Esophagus squamous epithelium (tissue), 5 donors: ENCODE results near the gene CYP2U1. TPM values are rescaled to one million over a fixed set of nuclear protein-coding genes. Genes with fewer than 3 reads are reported as not detected.

Source experiments
- DNase-seq: peaks from one replicate; lab custom pipeline; 2025; lab: John Stamatoyannopoulos, UW
- H3K27ac ChIP-seq, 4 donors: fragments of 200-600 bp; sonication (generic); one replicate each; pipeline ENCODE4 v1.5.1; 2016 to 2019; ENCODE audit warnings: mild to moderate bottlenecking in 1 of 4
- H3K27me3 ChIP-seq, 4 donors: fragments of 200-600 bp; sonication (generic); 1 replicate in 3 of 4; 2 replicates in 1 of 4; pipeline versions ENCODE4 v1.5.1 to v1.6.0; 2017 to 2021; ENCODE audit warnings: antibody characterized with exemption in 1 of 4
- H3K36me3 ChIP-seq, 3 donors: fragments of 200-600 bp; sonication (generic); one replicate each; pipeline ENCODE4 v1.5.1; 2016 to 2019
- H3K4me1 ChIP-seq, 3 donors: fragments of 200-600 bp; sonication (generic); one replicate each; pipeline ENCODE4 v1.5.1; 2017 to 2019
- H3K4me3 ChIP-seq, 4 donors: fragments of 200-600 bp; sonication (generic); 1 replicate in 3 of 4; 2 replicates in 1 of 4; pipeline ENCODE4 v1.5.1; 2016 to 2019; ENCODE audit warnings: mild to moderate bottlenecking in 2 of 4, moderate library complexity in 1 of 4
- H3K9me3 ChIP-seq, 3 donors: fragments of 200-600 bp; sonication (generic); one replicate each; pipeline ENCODE4 v1.5.1; 2016 to 2019
- POLR2A ChIP-seq, 4 donors: fragments of 450-650 bp; IDR thresholded peaks; one replicate each; pipeline ENCODE4 v1.6.1; 2017; ENCODE audit warnings: antibody characterized with exemption in 4 of 4, mild to moderate bottlenecking in 4 of 4, moderate library complexity in 3 of 4
- WGBS, 2 donors: methylation state at CpG; one replicate each; pipeline ENCODE4 v1.1.5; 2018; 5-methylcytosine and 5-hydroxymethylcytosine counted together
- intact Hi-C: fragments of 100-400 bp; cut with DNase I; formaldehyde crosslinking; loops from one replicate; pipeline ENCODE4 v1.15.0; 2022
- total RNA-seq, 4 donors: library from RNA; depleted of rRNA; stranded (reverse); fragments of >200 nt; gene quantifications; one replicate each; pipeline ENCODE4 v1.1.0, GENCODE V29; 2016
- TF ChIP-seq, protein P1 (sequence below), 6 experiments: fragments of 450-650 bp in 4 of 6; fragments of 200-600 bp in 2 of 6; sonication (generic) in 2 of 6; IDR thresholded peaks; one replicate each; pipeline ENCODE4 v1.5.1; 2016 to 2019; ENCODE audit warnings: antibody characterized with exemption in 6 of 6, mild to moderate bottlenecking in 4 of 6, moderate library complexity in 4 of 6
- donor health status: DM: yes; HTN: yes; CAD: no.

The CYP2U1 gene
- total RNA-seq, 4 donors from 2014 or later, result 1.8 to 8.4 (median 4.5) TPM

DNA sequence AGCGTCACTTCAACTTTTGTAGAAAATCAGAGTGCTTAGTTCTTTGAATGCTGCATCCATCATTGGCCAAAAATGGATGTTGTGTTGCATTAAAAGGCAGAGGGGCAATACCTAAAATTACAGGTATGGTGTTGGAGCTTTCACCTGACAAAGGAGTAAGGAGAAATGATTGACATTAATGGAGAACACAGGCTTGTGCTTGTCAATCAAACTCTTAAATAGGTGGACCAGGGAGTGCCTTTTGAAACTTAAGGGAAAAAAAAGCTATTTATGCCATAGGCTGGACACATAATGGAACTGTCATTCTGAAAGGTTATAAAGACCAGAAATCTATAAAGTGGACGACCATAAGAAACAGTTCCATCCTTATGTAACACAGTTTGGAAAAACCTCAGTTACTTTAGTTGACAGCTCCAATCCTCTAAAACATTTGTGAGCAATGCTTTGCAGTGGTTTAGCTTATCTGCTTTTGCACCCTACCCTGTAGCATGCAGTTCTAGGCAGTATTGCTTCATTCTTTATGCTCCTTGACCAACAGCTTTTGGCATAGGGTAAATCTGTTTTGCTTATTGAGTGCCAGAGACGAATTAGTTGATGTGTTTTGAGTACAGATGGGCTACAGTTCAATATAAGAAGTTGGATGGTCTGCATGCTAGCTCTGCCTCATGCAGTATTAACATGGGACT is 60.7 kb downstream of the CYP2U1 start:
- WGBS, 2 donors, result 49 to 70% methylated on average over 3 of the region's 3 CpGs
- Histone ChIP-seq H3K4me3 (peak overlapping the region in 2 of 4 donors; percentile 82 to 88), H3K27ac (peak overlapping the region in 3 of 4 donors; percentile 17 to 94 (median 90)), H3K36me3 (no peaks in the 10 kb centered on the region), H3K27me3 (no peaks in the 10 kb centered on the region), H3K9me3 (no peaks in the 10 kb centered on the region), H3K4me1 (peaks cover 7 to 69% (median 31%) of the 10 kb centered on the region in 3 donors)
- intact Hi-C loops, result no loop called here
- TF ChIP-seq, protein P1, sequence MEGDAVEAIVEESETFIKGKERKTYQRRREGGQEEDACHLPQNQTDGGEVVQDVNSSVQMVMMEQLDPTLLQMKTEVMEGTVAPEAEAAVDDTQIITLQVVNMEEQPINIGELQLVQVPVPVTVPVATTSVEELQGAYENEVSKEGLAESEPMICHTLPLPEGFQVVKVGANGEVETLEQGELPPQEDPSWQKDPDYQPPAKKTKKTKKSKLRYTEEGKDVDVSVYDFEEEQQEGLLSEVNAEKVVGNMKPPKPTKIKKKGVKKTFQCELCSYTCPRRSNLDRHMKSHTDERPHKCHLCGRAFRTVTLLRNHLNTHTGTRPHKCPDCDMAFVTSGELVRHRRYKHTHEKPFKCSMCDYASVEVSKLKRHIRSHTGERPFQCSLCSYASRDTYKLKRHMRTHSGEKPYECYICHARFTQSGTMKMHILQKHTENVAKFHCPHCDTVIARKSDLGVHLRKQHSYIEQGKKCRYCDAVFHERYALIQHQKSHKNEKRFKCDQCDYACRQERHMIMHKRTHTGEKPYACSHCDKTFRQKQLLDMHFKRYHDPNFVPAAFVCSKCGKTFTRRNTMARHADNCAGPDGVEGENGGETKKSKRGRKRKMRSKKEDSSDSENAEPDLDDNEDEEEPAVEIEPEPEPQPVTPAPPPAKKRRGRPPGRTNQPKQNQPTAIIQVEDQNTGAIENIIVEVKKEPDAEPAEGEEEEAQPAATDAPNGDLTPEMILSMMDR (IDR thresholded peaks at IDR 0.05), result no peak
- no peak for TF ChIP-seq POLR2A (IDR thresholded peaks at IDR 0.05)
- no peak for DNase-seq

- Histone ChIP-seq H3K4me1 (peaks cover 7 to 61% (median 16%) of the 10 kb centered on the region in 3 donors), H3K36me3 (peaks cover 0 to 2% (median 0%) of the 10 kb centered on the region in 3 donors), H3K4me3 (no peak overlapping the region), H3K27me3 (no peaks in the 10 kb centered on the region), H3K27ac (peak overlapping the region in 1 of 4 donors; percentile 8), H3K9me3 (no peaks in the 10 kb centered on the region)
- intact Hi-C loops, result no loop called here
- WGBS, 2 donors, result 68 to 71% methylated on average over 3 of the region's 3 CpGs
- TF ChIP-seq POLR2A (IDR thresholded peaks at IDR 0.05), result no peak
- TF ChIP-seq, protein P1 (IDR thresholded peaks at IDR 0.05), result no peak
- no peak for DNase-seq
Observed at GRCh38 chr4:107993969-107994368, 62.6 kb downstream of the CYP2U1 start.

GRCh38 chr4:107994894-107995293 is 63.5 kb downstream of the CYP2U1 start:
- Histone ChIP-seq H3K9me3 (no peaks in the 10 kb centered on the region), H3K27me3 (no peaks in the 10 kb centered on the region), H3K4me1 (peaks cover 7 to 57% (median 13%) of the 10 kb centered on the region in 3 donors), H3K27ac (peak overlapping the region in 1 of 4 donors; percentile 17), H3K4me3 (no peak overlapping the region), H3K36me3 (peaks cover 0 to 4% (median 0%) of the 10 kb centered on the region in 3 donors)
- TF ChIP-seq, protein P1 (IDR thresholded peaks at IDR 0.05), result no peak
- TF ChIP-seq POLR2A (IDR thresholded peaks at IDR 0.05), result no peak
- DNase-seq, result no peak
- intact Hi-C loops, result no loop called here

- intact Hi-C loops, result no loop called here
- H3K27ac ChIP-seq, result peak overlapping the region; percentile 0 to 75 (median 71)
- no peaks in the 10 kb centered on the region for H3K27me3 ChIP-seq
- H3K36me3 ChIP-seq, result peaks cover 0 to 4% (median 0%) of the 10 kb centered on the region in 3 donors
- DNase-seq, result no peak
- H3K4me3 ChIP-seq, result no peak overlapping the region
- WGBS, 2 donors, result 54 to 76% methylated on average over 4 to 5 of the region's 5 CpGs
- H3K9me3 ChIP-seq, result no peaks in the 10 kb centered on the region
- TF ChIP-seq POLR2A (IDR thresholded peaks at IDR 0.05), result no peak
- TF ChIP-seq, protein P1 (IDR thresholded peaks at IDR 0.05), result no peak
- peaks cover 1 to 37% (median 5%) of the 10 kb centered on the region in 3 donors for H3K4me1 ChIP-seq
Observed at GRCh38 chr4:107996949-107997788, 65.8 kb downstream of the CYP2U1 start.

- 83 to 87% methylated on average over 2 of the region's 2 CpGs for WGBS, 2 donors
- TF ChIP-seq POLR2A (IDR thresholded peaks at IDR 0.05), result no peak
- TF ChIP-seq, protein P1 (IDR thresholded peaks at IDR 0.05), result no peak
- peaks cover 0 to 4% (median 0%) of the 10 kb centered on the region in 3 donors for H3K36me3 ChIP-seq
- no peak overlapping the region for H3K4me3 ChIP-seq
- H3K27me3 ChIP-seq, result no peaks in the 10 kb centered on the region
- peaks cover 0 to 31% (median 5%) of the 10 kb centered on the region in 3 donors for H3K4me1 ChIP-seq
- H3K27ac ChIP-seq, result peak overlapping the region; percentile 0 to 75 (median 71)
- no peaks in the 10 kb centered on the region for H3K9me3 ChIP-seq
- DNase-seq, result no peak
- intact Hi-C loops, result no loop called here
Observed at GRCh38 chr4:107997794-107998193, 66.4 kb downstream of the CYP2U1 start.
